NCI-H2107 treated with DMSO at 0.1 percent for 48 hours (cell line): ENCODE results near the gene SMURF1.
"Not testable (repeated sequence)": the region's sequence is repeated elsewhere in the genome, so short reads cannot be mapped to it uniquely, and the experiment has no call there.

Experiments
- DNase-seq: peaks from one replicate; lab custom pipeline; 2025; ENCODE audit not compliant: unreplicated experiment; lab: John Stamatoyannopoulos, UW

SMURF1 gene

DNA sequence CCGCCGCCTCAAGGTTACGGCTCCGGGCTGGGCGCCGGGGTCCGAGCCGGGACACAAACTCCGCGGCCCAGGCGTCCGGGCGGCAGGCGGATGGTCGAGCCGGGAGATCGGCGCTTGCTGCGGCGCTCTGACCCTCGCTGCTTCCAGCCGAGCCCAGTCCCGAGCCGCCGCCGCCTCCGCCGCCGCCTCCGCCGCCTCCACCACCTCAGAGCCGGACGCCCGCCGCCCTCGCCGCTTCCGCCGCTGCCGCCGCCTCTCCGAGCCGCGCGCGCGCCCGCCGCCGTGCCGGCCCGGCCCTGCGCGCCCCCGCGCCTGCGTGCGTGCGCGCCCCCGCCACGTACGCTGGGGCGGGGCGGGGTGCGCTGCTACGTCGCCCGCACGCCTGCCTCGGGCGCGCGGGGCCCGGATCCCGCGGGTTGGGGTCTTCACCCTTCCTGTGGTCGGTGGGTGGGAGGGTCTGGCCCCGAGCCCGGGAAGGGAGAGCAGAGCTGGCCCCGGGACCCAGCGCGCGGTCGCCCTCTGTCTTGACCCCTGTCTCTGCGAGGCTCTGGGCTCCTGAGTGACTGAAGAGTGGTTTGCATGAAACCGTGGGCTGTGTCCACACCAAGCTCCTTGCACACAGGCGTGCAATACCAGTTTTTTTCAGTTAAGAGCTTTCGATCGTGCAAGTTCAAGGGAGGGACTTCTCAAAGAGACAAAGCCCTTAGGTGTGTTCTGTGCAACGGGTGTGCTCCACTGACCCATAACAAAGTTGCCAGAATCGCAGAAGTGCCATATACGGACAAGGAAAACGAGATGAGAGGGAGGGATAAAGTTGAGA lies at the start of gene SMURF1:
SMURF1 (minus strand) TSS at position 256 of the 820 bp plus-strand sequence. CDS start 328 bp downstream, outside the sequence.
- peak; percentile 30 for DNase-seq

DNA sequence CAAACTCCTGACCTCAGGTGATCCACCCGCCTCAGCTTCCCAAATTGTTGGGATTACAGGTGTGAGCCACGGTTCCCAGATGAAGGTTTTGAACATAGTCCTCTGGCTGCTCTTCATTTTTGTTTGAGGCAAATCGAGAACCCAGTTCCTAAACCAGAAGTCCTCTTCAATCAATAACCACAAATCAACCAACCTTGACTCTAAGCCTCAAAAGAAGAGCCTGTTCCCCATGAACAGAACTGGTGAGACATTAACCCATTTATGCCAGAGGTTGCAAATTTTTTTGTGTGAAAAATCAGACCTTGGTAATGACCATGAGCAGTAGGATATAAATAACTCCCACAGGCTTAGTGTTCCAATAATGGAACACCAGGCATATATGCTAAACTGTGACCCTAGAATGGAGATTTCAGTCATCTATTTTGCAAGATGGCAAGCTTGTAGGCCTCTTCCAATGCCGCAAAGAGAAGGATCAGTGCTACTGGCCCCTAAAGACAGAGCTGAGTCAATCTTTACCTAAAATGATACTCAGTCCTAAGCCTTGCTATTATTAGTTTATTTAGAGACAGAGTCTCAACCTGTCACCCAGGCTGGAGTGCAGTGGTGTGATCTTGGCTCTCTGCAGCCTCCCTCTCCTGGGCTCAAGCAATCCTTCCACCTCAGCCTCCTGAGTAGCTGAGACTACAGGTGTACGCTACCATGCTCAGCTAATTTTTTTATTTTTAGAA lies 48.1 kb upstream of the SMURF1 start:
- DNase-seq: no peak

DNA sequence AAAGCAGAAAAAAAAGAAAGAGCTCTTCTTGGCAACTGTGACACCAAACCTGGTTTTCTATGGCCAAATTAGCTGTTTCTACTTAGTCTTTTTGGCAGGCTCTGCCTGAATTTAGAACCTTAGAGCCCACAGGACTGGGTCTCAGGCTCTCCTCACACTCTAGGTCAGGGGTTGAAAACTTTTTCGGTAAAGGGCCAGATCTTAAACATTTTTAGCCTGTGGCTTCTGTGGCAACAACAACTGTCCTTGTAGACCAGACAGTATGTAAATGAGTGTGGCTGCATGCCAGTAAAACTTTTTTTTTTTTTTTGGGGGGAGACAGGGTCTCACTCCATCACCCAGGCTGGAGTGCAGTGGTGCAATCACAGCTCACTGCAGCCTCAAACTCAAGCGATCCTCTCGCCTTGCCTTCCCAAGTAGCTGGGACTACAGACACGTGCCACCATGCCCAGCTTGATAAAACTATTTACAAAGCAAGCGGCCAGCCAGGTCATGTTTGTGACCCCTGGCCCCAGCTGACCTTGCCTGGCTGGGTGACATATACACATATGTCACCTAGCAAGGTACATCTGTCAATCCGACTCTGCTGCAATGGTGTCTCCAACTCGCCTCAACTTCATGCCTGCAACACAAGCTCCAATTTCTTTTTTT lies 46.6 kb upstream of the SMURF1 start:
- no peak for DNase-seq

DNA sequence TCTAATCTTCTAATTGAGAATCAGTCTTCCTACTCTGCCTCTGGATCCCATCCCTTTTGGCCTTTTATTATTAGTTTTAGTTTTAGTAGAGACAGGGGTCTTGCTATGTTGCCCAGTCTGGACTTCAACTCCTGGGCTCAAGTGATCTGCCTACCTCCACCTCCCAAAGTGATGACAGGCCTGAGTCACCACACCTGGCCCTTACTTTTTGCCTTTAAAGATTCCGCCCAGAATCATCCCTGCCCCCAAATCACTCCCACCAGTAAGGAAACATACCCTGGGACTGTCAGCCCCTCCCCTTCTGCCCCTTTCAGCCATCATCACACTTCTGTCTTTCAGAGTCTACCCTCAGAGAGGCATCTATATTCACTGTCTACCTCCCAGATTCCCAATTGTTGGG lies 45.3 kb upstream of the SMURF1 start:
- DNase-seq: no peak

DNA sequence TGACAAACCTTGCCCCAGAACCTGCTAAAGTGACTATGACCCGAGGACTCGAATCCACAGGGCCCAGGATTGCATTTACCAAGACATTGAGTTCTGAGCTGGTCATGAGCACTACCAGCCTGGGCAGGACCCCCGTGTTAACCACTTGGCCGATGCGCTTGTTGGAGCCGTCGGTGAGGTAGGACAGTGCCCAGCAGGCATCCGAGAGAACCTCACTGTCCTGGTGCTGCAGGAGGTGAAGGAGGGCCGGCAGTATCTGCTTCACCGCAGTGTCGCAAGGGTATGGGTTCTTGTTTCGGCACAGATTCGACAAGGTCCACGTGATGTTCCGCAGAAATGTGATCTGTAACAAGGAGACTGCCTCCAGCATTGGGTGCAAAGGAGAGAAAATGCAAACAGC lies 44.3 kb upstream of the SMURF1 start:
- DNase-seq: no peak

DNA sequence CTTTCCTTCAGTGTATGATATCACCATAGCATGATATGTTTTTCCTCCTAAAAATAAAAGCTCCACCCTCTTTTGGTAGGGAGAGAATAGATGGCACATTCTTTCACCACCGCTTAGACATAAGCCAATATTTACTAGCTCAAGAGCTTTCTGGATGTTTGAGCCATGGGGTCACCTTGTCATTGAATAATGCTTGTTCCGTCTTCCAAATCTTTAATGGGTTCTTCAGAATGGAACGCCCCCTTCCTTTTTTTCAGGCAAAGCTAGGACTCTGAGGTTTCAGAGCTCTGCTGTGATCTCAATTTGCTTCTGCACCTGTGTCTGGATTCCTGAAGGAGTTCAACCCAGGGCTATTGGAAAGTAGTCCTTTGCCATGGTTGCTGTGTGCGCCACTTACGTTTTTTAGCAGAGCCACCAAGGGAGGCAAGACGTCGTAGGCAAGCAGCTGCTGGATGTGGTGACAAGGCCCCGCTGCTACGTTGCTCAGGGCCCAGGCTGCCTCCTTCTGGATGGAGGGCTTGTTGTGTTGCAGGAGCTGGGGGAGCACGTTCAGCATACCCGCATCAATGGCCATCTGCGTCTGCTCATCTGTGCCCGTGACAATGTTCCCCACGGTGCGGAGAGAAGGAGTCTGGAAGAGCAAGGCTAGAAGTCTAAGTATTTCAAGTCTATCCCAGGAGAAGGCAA lies 40.8 kb upstream of the SMURF1 start:
- no peak for DNase-seq

DNA sequence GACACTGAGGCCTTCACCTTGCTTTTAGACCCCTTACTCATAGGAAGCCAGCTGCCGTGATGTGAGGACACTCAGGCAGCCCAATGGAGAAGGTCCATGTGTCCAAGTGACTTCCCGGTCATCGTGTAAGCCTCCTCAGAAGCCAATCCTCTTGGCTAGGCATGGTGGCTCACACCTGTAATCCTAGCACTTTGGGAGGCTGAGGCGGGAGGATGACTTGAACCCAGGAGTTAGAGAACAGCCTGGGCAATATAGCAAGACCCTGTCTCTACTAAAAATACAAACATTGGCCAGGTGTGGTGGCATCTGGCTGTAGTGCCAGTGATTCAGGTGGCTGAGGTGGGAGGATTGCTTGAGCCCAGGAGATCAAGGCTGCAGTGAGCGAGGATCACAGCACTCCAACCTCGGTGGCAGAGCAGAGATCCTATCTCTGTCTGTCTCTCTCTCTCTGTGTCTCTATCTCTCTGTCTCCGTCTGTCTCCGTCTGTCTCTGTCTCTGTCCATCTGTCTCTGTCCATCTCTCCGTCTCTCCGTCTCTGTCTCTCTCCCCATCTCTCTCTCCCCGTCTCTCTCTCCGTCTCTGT lies 36.3 kb upstream of the SMURF1 start:
- no peak for DNase-seq

DNA sequence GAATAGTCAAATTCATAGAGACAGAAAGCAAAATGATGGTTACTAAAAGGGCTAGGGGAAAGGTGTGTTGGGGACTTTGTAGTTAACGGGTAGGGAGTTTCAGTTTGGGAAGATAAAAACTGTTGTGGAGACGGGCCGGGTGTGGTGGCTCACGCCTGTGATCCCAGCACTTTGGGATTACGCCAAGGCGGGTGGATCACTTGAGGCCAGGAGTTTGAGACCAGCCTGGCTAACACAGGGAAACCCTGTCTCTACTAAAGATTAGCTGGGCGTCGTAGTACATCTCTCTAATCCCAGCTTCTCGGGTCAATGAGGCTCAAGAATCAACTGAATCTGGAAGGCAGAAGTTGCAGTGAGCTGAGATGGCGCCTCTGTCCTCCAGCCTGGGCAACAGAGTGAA lies 33.3 kb upstream of the SMURF1 start:
- DNase-seq: no peak

DNA sequence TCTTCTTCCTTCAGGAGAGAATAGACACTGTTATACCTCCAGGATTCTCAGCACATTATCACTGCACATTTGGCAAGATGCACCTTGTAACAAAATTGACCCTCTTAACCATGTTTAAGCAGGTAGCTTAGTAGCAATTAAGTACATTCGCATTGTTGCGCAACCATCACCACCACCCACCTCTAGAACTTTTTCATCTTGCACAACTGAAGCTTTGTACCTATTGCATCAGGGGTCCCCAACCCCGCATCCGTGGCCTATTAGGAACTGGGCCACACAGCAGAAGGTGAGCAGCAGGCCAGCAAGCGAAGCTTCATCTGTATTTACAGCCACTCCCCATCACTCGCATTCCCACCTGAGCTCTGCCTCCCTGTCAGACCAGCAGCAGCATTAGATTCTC lies 29.9 kb upstream of the SMURF1 start:
- no peak for DNase-seq

DNA sequence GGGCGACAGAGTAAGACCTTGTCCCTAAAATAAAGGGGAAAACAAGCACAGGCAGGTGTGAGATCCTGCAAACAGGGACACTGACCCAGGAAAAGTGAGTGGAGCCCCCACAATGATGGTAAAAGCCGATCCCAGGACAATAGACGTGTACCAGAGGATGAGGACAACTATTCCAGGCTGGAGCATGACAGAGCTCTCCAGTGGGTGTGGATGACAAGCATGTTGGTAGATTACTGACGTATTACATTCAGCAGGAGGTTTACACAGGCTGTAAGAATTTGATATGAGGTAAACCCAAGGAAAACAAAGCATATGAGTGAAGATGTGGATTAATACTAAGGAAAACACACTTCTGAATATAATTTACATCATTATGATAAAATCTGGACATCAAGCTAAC lies 27.8 kb upstream of the SMURF1 start:
- no peak for DNase-seq

DNA sequence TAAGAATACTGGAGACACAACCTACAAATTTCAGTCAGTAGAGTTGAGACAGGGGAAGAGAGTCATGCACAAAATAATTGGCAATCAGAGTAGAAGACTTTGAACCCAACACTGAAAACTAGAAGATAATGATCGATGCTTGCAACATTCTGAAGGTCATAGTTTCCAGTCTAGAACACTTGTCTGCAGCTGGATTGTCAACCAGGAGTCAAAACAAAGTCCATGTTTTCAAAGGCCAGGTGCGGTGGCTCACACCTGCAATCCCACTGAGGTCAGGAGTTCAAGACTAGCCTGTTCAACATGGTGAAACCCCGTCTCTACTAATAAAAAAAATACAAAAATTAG lies 26.8 kb upstream of the SMURF1 start:
- no peak for DNase-seq

DNA sequence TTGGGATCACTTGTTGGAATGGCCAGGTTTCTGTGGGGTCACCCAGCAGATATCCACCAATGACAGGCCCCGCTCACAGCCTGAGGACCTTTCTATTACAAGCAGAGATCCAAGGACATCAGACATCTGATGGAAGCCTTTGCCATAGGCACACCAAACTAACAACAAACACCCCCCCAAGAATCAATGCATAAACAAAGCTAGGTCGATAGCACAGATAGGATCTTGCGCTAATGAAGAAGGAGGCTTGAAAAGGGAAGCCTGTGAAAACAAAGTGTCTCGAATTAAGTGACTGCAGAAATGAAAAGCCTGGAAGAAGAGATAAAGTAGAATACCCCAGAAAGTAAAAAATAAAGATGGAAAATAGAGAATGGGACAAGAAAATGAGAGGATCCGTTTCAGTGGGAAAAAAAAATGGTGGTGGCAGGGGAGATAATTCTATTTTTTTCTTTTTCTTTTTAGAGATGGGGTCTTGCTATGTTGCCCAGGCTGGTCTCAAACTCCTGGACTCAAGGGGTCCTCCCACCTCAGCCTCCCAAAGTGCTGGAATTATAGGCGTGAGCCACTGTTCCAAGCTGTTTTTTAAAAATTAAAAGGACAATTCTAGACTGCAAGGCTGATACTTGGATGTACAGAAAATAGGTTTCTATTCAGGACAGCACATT lies 26.3 kb upstream of the SMURF1 start:
- no peak for DNase-seq

DNA sequence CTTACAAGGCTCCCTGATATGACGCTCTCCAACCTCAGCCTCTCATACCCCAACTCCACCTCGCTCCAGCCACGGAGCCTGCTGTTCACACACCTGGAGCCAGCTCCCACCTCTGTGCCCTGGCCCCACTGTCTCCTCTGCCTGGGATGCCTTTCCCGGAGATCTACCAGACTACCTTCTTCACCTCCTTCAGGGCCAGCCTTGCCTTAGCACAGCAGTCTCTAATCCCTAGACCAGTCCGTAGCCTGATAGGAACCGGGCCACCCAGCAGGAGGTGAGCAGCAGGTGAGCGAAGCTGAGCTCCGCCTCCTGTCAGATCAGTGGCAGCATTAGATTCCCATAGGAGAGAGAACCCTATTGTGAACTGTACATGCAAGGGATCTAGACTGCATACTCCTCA lies 23.2 kb upstream of the SMURF1 start:
- no peak for DNase-seq

DNA sequence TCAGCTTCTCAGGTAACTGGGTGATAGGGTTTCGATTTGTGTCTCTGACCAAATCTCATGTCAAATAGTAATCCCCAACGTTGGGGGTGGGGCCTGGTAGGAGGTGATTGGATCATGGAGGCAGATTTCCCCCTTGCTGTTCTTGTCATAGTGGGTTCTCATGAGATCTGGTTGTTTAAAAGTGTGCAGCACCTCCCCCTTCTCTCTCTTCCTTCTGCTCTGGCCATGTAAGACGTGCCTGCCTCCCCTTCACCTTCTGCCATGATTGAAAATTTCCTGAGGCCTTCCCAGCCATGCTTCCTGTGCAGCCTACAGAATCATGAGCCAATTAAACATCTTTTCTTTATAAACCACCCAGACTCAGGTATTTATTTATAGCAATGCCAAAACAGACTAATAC lies 21.9 kb upstream of the SMURF1 start:
- no peak for DNase-seq

DNA sequence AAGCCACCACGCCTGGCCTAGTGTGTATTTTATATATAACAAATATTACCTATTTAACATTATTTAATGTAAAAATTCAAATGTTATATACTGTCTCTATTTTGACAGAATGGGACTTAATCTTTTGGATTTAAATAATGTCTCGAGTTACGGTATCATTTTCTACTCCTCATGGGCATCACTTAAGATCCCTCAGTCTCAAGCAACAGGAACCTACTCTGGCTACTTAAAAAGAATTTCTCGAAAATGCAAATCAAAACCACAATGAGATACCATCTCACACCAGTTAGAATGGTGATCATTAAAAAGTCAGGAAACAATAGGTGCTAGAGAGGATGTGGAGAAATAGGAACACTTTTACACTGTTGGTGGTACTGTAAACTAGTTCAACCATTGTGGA lies 19.8 kb upstream of the SMURF1 start:
- DNase-seq: not testable (repeated sequence)

DNA sequence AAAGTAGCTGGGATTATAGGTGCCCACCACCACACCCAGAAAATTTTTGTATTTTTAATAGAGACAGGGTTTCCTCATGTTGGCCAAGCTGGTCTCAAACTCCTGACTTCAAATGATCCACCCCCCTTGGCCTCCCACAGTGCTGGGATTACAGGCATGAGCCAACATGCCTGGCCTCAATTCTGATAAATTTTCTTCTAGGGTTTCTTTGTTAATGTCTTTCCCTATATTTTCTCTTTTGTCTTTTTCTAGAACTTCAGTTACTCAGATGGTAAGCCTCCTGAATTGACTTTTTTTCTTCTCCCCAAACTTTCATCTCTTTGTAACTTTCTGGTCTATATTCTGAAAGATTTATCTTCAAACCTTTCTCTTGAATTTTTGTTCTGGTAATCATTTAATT lies 12.7 kb upstream of the SMURF1 start:
- DNase-seq: no peak

DNA sequence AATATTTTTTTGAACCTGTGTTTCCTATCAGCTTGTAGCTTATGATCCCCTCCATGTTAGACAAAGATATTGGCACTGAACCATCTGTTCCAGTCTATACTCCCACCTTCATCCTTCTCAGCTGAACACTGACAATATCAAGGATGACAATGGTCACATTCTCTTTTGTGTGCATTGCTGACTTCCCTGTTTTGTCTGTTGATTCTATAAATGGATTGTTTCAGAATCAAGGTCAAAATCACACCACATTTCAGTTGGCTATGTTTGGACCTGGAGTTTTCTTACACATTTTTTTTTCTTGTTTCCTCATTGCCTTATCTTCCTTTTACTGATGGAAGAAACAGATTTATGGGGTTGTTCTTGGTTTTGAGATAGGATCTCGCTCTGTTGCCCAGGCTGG lies 11.3 kb upstream of the SMURF1 start:
- no peak for DNase-seq

DNA sequence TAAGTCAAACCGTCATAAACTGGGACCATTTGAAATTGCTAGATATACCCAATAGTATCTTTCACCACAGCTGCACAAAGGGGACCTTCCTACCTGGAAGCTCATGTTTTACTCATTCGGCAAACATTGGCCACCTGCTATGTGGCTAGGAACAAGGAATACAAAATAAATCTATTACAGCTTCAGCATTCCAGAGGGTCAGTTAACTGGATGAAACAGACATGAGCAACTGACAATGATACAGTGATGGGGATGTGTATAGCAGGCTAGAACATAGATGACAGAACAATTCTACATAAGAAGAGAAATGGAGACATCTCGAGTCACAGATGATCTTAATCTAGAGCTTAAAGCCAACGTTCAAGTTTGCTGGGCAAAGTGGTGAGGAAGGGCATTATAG lies 3.1 kb upstream of the SMURF1 start:
- no peak for DNase-seq

DNA sequence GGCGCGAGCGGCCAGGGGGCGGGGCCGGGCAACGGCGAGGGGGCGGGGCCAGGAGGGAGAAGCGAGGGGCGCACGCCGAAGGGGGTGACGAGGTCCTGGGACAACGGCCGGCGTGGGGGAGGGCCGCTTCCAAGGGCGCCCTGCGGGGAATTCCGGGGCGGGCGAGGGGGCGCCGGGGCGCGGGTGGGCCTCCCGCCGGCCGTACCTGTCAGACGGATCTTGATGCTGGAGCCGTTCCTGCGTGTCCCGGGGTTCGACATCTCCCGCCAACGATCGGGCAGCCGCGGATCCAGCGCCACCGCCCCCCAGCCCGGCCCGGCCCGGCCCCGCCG lies 421 bp downstream of the SMURF1 start:
- DNase-seq: no peak

DNA sequence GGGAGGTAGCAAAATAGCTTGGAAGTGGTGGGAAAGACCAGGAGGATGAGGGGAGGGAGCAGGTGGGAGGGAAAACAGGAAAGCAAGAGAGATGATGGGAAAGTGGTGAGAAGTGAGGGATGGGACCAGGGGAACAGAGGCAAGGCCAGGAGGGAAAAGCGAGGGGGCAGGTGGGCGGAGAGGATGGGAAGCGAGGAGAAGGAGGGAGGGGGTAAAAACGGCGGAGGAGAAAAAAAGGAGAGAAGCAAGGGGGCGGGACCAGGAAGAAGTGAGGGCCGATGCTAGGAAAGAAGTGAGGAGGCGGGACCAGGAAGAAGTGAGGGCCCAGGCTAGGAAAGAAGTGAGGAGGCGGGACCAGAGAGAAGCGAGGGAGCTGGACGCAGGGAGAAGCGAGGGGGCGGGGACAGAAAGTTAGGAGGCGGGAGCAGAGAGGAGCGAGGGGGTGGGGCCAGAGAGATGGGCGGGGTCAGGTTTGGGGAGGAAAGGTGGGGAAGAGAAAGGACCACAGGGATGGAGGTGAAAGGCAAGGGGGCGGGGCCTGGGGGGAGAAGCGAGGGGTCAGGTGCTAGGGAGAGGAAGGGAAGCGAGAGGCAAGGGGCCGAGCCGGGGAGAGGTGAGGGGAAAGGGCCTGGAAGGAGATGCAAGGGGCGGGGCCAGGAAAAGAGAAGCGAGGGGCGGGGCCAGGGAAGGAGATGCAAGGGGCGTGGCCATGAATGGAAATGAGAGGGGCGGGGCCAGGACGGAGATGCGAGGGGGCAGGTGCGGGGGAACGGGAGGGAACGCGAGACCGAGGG lies 984 bp downstream of the SMURF1 start:
- DNase-seq: peak; percentile 61
